ENCODE data around the gene CACNA1C.

CACNA1C gene

GRCh38 chr12:2493086-2493485 is 440.3 kb downstream of the CACNA1C start:
- no peak overlapping the region for H3K4me3 ChIP-seq (IDR thresholded peaks at IDR 0.05; ENCODE audit: insufficient read depth, low read depth, low read length)
- H2AFZ ChIP-seq (ENCODE audit: low read depth), result no peak overlapping the region
- no peaks in the 10 kb centered on the region; the same call in 1 of the 2 replicates for H3K27me3 ChIP-seq (ENCODE audit: insufficient read depth, low read depth)
- no peaks in the 10 kb centered on the region for H3K36me3 ChIP-seq (ENCODE audit: insufficient read depth)
- H3K4me1 ChIP-seq (ENCODE audit: low read depth, poor library complexity, severe bottlenecking), result no peaks in the 10 kb centered on the region
- no peak overlapping the region for H3K9ac ChIP-seq
- TF ChIP-seq CTCF (conservative IDR thresholded peaks at IDR 0.05; ENCODE audit: low read depth, low read length), result no peak
- H3K79me2 ChIP-seq (ENCODE audit: insufficient read depth, low read depth), result no peaks in the 10 kb centered on the region
- H3K4me2 ChIP-seq, result no peak overlapping the region
- H3K27ac ChIP-seq, result no peak overlapping the region
- no peaks in the 10 kb centered on the region for H4K20me1 ChIP-seq (ENCODE audit: insufficient read depth)

- TF ChIP-seq CTCF (conservative IDR thresholded peaks at IDR 0.05; ENCODE audit: low read depth, low read length), result no peak
- Histone ChIP-seq H3K9ac (no peak overlapping the region), H3K4me3 (IDR thresholded peaks at IDR 0.05; ENCODE audit: insufficient read depth, low read depth, low read length) (no peak overlapping the region), H3K79me2 (ENCODE audit: insufficient read depth, low read depth) (no peaks in the 10 kb centered on the region), H2AFZ (ENCODE audit: low read depth) (no peak overlapping the region), H3K36me3 (ENCODE audit: insufficient read depth) (no peaks in the 10 kb centered on the region), H4K20me1 (ENCODE audit: insufficient read depth) (no peaks in the 10 kb centered on the region), H3K27me3 (ENCODE audit: insufficient read depth, low read depth) (no peaks in the 10 kb centered on the region; the same call in 1 of the 2 replicates), H3K27ac (no peak overlapping the region), H3K4me2 (no peak overlapping the region), H3K4me1 (ENCODE audit: low read depth, poor library complexity, severe bottlenecking) (no peaks in the 10 kb centered on the region)
Measured at GRCh38 chr12:2494486-2495192, 441.9 kb downstream of the CACNA1C start.

GRCh38 chr12:2495417-2496112 is 442.8 kb downstream of the CACNA1C start:
- no peak for TF ChIP-seq CTCF (conservative IDR thresholded peaks at IDR 0.05; ENCODE audit: low read depth, low read length)
- no peaks in the 10 kb centered on the region for H4K20me1 ChIP-seq (ENCODE audit: insufficient read depth)
- H3K4me1 ChIP-seq (ENCODE audit: low read depth, poor library complexity, severe bottlenecking), result no peaks in the 10 kb centered on the region
- no peak overlapping the region for H3K4me3 ChIP-seq (IDR thresholded peaks at IDR 0.05; ENCODE audit: insufficient read depth, low read depth, low read length)
- no peaks in the 10 kb centered on the region for H3K36me3 ChIP-seq (ENCODE audit: insufficient read depth)
- no peak overlapping the region for H2AFZ ChIP-seq (ENCODE audit: low read depth)
- H3K4me2 ChIP-seq, result no peak overlapping the region
- H3K27me3 ChIP-seq (ENCODE audit: insufficient read depth, low read depth), result no peaks in the 10 kb centered on the region
- H3K9ac ChIP-seq, result no peak overlapping the region
- no peaks in the 10 kb centered on the region for H3K79me2 ChIP-seq (ENCODE audit: insufficient read depth, low read depth)
- H3K27ac ChIP-seq, result no peak overlapping the region

- Histone ChIP-seq H3K9ac (no peak overlapping the region), H2AFZ (ENCODE audit: low read depth) (no peak overlapping the region), H3K27me3 (ENCODE audit: insufficient read depth, low read depth) (no peaks in the 10 kb centered on the region), H3K27ac (no peak overlapping the region), H4K20me1 (ENCODE audit: insufficient read depth) (no peaks in the 10 kb centered on the region), H3K4me2 (no peak overlapping the region), H3K36me3 (ENCODE audit: insufficient read depth) (no peaks in the 10 kb centered on the region), H3K4me3 (IDR thresholded peaks at IDR 0.05; ENCODE audit: insufficient read depth, low read depth, low read length) (no peak overlapping the region), H3K4me1 (ENCODE audit: low read depth, poor library complexity, severe bottlenecking) (no peaks in the 10 kb centered on the region), H3K79me2 (ENCODE audit: insufficient read depth, low read depth) (no peaks in the 10 kb centered on the region)
- no peak for TF ChIP-seq CTCF (conservative IDR thresholded peaks at IDR 0.05; ENCODE audit: low read depth, low read length)
Measured at GRCh38 chr12:2498964-2499500, 446.2 kb downstream of the CACNA1C start.
